Adipocyte (in vitro differentiated cells): ENCODE results near the gene RNF168.
"Not testable (repeated sequence)": the region's sequence is repeated elsewhere in the genome, so short reads cannot be mapped to it uniquely, and the experiment has no call there.

Source experiments
- DNase-seq: peaks from one replicate; pipeline ENCODE4 v3.0.0-alpha.2; 2015; ENCODE audit warnings: low read depth
- H3K27me3 ChIP-seq: replicated peaks from 2 replicates; pipeline ENCODE4 v1.7.0; 2013; ENCODE audit warnings: mild to moderate bottlenecking, low read length, moderate library complexity; ENCODE audit not compliant: control insufficient read depth, insufficient read depth
- H3K36me3 ChIP-seq: 2 replicates; pipeline ENCODE4 v1.7.0; 2013; ENCODE audit warnings: low read length, mild to moderate bottlenecking, moderate library complexity; ENCODE audit not compliant: control insufficient read depth, insufficient read depth, severe bottlenecking
- H3K4me1 ChIP-seq: 2 replicates; pipeline ENCODE4 v1.7.0; 2013; ENCODE audit warnings: mild to moderate bottlenecking, low read length, moderate library complexity; ENCODE audit not compliant: control insufficient read depth, insufficient read depth
- H3K4me3 ChIP-seq: 2 replicates; pipeline ENCODE4 v1.7.0; 2013; ENCODE audit warnings: mild to moderate bottlenecking, low read length, moderate library complexity
- H3K9ac ChIP-seq: 2 replicates; pipeline ENCODE4 v1.7.0; 2013; ENCODE audit warnings: mild to moderate bottlenecking, low read length, moderate library complexity
- H3K9me3 ChIP-seq: 2 replicates; pipeline ENCODE4 v1.7.0; 2013; ENCODE audit warnings: mild to moderate bottlenecking, low read length, moderate library complexity; ENCODE audit not compliant: control insufficient read depth

RNF168 gene

DNA sequence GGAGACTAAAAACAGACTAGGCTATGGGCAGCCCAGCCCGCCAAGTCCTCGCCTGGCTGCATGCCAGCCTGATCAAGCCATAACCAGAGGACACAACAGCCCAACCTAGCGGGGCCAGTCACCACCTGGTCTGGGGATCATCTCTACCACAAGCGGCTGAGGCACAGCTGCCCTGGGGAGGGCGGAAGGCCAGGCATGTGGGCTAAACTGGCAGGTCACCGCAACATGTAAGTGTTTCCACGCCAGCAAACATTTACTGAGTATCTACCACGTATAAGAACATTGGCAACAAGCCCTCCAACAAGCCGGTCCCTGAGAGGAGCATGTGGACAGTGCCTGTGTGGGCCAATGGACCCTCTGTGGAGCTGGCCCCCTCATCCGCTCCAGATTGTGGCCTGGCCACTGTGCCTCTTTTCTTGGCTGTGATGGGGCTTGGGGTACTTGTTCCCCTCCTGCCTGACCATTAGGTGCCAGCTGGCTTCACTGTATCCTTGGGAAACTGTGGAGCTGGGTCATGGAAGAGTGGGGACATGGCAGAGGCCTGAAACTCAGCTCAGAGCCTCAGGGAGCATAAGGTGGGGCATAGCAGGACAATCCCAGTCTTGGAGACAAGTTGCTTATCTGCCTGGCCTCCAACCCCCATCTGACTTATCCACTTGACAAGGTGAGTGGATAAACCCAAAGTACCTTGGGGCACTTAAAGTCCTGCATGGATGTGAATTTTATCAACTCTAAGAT lies 80.4 kb downstream of the RNF168 start:
- Histone ChIP-seq H3K9me3 (no peaks in the 10 kb centered on the region), H3K9ac (no peak overlapping the region), H3K4me1 (no peaks in the 10 kb centered on the region), H3K36me3 (peaks cover 3% of the 10 kb centered on the region), H3K27me3 (no peaks in the 10 kb centered on the region), H3K4me3 (no peak overlapping the region)
- DNase-seq, result no peak

- H3K9me3 ChIP-seq, H3K4me3 ChIP-seq, H3K27me3 ChIP-seq, DNase-seq, H3K36me3 ChIP-seq, H3K9ac ChIP-seq, H3K4me1 ChIP-seq: not testable (repeated sequence)
Measured at GRCh38 chr3:196421668-196422067, 81.9 kb downstream of the RNF168 start.

DNA sequence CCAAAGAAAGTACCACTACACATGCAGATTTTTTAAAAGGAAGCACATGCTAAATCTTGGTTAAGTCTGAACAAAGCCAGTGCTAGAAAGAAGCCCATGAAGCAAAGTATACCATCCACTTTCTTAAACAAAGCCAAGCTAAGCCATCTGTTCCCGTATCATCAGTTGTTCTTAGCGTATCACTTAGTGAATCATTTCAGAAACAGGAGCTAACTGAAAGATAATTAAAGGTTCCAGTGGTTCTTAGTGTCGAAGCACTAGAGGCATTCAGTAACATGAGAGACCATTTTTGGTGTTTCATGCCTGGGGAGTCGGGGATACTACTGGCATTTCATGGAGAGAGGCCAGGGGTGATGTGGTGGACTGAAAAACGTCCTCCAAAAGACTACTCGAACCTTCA lies 84.2 kb downstream of the RNF168 start:
- Histone ChIP-seq H3K27me3 (no peaks in the 10 kb centered on the region), H3K9me3 (no peaks in the 10 kb centered on the region), H3K4me3 (no peak overlapping the region), H3K36me3 (no peaks in the 10 kb centered on the region), H3K9ac (no peak overlapping the region), H3K4me1 (peaks cover 6% of the 10 kb centered on the region)
- DNase-seq, result no peak
